ENCODE results near the gene R3HDM2.

The R3HDM2 gene

DNA sequence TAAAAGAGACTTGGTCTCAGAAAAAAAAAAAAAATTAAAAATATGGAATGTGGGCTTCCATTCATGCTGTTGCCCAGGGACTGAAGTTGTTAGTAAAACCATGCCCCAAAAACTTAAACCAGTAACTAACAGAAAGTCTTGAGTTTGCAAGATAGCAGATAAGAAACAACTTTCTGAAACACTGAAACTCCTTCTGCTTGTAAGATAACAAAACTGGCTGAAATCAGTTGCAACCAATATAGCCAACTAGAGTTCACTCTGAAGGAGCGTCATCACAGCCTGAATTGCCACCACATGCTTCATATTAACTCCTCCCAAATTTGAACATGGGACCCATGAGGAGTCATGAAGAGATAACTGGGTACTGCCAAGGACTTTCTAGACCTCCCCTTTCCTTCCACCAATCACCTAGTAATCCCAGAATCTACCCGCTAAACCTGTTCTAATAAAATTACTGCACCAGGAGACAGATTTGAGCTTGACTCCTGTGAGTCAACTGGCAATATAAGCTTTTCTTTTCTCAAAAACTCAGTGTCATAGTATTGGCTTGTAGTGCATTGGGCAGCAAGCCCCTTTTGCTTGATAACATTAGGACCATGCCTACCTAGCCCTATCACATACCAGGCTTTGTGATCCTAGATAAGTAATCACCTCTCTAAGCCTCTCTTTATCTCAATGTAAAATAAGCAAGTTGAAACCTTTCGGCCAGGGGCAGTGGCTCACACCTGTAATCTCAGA is 53.6 kb downstream of the R3HDM2 start:
- H3K4me3 ChIP-seq (ENCODE audit: low read depth, low read length), result no peak overlapping the region
- DNase-seq (ENCODE audit: low read depth), result no peak
- TF ChIP-seq CTCF (IDR thresholded peaks at IDR 0.05; ENCODE audit: low read depth, low read length, missing control alignments), result no peak

- no peak for TF ChIP-seq CTCF (IDR thresholded peaks at IDR 0.05; ENCODE audit: low read depth, low read length, missing control alignments)
- DNase-seq (ENCODE audit: low read depth), result no peak
- H3K4me3 ChIP-seq (ENCODE audit: low read depth, low read length), result no peak overlapping the region
Observed at GRCh38 chr12:57372233-57372632, 58.6 kb downstream of the R3HDM2 start.

GRCh38 chr12:57370696-57371095 is 60.1 kb downstream of the R3HDM2 start:
- no peak for DNase-seq (ENCODE audit: low read depth)
- no peak overlapping the region for H3K4me3 ChIP-seq (ENCODE audit: low read depth, low read length)
- TF ChIP-seq CTCF (IDR thresholded peaks at IDR 0.05; ENCODE audit: low read depth, low read length, missing control alignments), result no peak

GRCh38 chr12:57370072-57370471 is 60.8 kb downstream of the R3HDM2 start:
- H3K4me3 ChIP-seq (ENCODE audit: low read depth, low read length), result no peak overlapping the region
- no peak for DNase-seq (ENCODE audit: low read depth)
- no peak for TF ChIP-seq CTCF (IDR thresholded peaks at IDR 0.05; ENCODE audit: low read depth, low read length, missing control alignments)

DNA sequence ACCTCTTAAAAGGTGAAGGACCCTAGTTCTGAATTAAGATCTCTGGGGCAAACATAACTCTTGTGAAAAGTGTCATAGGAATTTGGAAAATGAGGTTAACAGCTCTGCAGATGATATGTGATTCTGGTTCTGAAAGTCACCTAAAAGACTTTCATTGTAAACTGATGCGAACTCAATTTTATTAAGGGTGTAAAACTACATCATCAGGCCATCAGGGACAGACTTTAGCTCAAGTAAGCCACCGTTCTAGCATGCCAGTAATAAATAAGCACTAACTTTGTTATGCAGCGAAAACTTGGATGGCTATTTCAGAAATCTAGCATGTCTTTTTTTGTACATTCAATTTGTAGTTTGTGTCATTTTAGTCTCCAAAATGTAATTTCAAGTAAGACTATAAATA is 61.6 kb downstream of the R3HDM2 start:
- DNase-seq (ENCODE audit: low read depth), result no peak
- H3K4me3 ChIP-seq (ENCODE audit: low read depth, low read length), result no peak overlapping the region
- TF ChIP-seq CTCF (IDR thresholded peaks at IDR 0.05; ENCODE audit: low read depth, low read length, missing control alignments), result no peak

GRCh38 chr12:57368349-57369095 is 62.3 kb downstream of the R3HDM2 start:
- DNase-seq (ENCODE audit: low read depth), result no peak
- no peak overlapping the region for H3K4me3 ChIP-seq (ENCODE audit: low read depth, low read length)
- no peak for TF ChIP-seq CTCF (IDR thresholded peaks at IDR 0.05; ENCODE audit: low read depth, low read length, missing control alignments)
